ENCODE results near the gene ITIH5. TPM values are rescaled to one million over a fixed set of nuclear protein-coding genes. Genes with fewer than 3 reads are reported as not detected.

ITIH5 gene
- total RNA-seq, 1 donor from 2014 or later = not detected

DNA sequence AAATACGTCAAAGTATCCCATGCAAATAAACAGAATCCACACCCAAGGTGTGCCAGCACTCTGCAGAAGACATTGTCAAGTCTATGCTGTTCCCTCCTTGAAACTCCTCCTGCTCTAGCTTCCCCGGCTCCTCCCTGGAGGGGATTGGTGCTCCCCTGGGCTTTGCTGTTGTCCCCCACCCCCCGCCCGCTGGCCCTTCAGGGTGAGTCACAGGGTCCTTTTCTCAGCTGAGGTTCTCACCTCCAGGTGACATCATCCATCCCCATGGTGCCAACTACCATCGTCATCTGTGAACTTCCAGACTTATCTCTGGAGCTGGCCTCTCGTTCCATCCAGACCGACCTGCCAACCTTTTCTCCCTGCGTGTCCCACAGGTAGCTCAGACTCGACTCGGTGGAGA lies 77.0 kb downstream of the ITIH5 start:
- intact Hi-C loops (cut with micrococcal nuclease) = no loop called here

DNA sequence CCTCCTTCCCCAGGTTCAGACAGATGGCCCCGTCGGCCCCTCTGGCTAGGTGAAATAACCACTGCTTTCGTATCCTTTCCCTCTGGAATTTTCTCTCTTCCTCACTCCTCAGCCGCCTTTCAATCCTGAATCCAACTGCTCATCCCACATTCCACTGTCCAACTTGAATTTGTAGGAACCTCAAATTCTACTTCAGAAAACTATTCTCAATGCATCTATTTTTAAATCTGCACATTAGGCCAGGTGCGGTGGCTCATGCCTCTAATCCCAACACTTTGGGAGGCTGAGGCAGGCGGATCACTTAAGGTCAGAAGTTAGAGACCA lies 78.9 kb downstream of the ITIH5 start:
- intact Hi-C loops (cut with micrococcal nuclease) = no loop called here

DNA sequence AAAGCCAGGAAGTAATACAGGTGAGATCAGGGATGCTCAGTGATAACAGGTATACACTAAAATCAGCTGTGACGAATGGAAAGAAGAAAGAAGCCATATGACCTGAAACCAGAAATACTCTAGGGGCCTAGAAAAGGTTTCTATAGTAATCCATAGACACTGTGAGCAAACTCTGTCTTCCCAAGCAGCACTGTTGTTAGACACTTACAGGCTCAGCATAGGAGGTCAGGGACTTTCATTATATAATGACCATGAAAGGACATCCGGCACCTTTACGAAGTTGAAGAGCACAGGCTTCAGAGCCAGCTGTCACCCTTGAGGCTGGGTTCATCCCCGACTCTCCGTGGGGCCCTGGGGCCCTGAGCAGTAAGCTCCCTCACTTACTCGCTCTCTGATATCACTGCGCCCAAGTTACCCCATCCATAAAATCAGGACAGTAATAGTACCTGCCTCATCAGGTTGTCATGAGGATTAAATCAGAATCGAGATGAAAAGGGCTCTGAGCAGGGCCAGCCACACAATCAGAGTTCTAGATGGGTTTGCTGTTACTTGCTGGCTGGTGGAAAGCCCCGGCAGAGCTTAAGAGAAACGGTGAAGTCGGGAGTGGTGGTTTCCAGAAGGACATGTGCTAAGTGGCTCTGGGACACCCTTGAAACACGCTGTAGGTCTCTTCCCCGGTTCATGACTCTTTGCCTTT lies 79.5 kb downstream of the ITIH5 start:
- intact Hi-C loops (cut with micrococcal nuclease) = no loop called here

DNA sequence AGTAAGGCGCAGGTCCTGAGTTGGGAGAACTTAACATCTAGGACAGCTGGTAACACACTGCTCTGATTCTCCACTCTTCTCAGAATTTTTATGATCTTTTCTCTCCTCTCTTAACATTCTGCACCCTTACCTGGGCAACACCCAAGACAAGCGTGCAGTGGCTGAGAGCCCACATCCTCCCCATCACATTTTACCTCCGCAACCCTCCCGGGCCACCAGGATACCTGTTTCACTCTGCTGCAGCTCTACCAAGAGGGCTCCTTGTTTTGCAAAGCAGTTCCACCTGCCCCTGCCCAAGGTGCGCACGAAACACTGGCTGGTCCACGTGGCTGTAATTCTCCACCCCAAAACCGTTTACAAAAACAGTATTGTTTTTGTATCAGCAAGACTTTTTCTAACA lies 81.5 kb downstream of the ITIH5 start:
- intact Hi-C loops (cut with micrococcal nuclease) = no loop called here

DNA sequence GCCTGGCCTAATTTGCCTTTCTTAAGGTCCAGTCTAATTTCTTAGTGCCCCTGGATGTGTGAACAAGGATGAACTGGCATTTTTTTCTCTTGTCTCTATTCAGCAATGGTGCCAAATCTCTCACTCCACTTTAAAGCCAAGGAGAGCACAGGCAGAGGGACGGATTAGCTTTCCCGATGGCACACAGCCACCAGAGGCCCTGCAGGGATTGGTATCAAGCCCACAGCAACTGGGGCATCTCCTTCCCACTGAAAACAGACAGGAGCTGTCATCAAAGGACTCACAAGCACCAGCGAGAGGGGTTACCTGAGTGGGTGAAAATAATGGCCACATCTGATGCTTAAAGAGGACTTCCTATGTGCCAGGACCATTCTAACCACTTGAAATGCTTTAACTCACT lies 83.1 kb downstream of the ITIH5 start:
- intact Hi-C loops (cut with micrococcal nuclease) = no loop called here

DNA sequence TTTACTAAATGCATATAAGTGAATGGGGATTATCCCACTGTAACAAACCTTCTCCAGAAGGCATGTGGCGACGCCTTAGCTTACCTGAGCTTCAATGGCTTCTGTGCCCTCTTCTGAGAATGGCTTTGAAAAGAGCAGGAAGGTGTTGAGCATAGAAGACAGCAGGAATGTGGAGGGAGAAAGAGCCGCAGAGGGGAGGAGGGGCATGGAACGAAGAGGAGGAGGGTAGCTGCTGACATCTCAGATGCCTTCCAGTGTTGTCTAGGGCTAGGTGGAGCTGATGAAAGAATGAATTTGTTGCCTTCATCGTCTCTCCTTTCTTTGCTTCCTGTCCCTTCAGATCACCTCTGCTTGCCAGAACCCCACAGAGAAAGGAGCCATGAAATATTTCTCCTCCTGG lies 86.2 kb downstream of the ITIH5 start:
- intact Hi-C loops (cut with micrococcal nuclease) = loop anchor here (1.0 kb wide), 1 partner anchor 20 kb away; no protein-coding TSS in a partner anchor

DNA sequence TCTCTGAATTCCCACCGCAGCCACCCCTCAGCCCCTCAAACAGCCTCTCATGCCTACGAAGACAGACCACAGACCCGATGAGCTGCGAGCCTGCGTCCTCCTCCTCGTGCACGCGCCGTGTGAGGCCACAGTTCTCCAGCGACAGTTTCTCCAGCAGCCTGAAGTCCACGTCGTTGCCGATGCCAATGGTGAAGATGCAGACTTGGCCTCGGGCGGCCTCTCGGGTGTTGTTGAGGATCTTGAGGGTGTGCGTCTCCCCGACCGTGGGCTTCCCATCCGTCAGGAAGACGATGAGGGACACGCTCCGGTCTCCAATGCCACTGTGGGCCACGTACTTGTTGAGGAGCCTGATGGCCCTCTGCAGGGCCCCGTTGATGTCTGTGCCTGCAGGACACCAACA lies 87.1 kb downstream of the ITIH5 start:
- intact Hi-C loops (cut with micrococcal nuclease) = loop anchor here (1.0 kb wide), 1 partner anchor 21 kb away; no protein-coding TSS in a partner anchor

DNA sequence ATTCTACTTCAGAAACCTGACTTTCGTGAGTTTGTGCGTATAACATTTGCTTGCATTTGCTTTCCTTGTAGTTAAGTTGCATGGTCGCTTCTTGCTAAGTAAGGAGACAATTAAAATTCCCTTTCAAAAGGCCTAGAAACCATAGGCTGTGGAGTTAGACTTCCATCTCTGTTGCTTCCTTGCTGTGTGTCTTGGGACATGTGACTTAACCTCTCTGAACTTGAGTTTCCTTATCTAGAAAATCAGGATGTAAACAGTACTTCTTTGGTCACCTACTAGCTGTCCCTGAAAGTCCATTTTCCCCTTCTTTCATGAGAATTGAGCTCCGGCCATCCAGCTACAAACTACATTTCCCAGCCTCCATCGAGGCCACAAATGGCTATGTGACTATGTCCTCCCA lies 89.2 kb downstream of the ITIH5 start:
- intact Hi-C loops (cut with micrococcal nuclease) = no loop called here

DNA sequence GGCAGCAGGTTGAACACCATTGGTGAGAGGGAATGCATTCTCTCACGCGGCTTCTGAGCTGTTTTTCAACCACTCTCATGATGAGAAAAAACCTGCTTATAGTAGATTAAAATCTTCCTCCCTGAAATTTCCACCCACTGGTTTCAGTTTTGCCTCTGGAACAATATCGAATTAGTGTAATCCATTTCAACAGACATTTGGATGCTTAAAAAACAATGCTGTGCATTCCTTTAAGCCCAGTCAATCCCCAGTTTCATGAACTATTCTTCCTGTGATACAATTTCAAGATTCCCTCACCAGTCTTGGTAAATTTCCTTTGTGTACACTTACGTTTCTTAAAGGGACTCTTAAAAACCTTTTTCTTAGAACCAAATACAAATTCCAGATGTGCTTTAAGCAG lies 89.6 kb downstream of the ITIH5 start:
- intact Hi-C loops (cut with micrococcal nuclease) = no loop called here

DNA sequence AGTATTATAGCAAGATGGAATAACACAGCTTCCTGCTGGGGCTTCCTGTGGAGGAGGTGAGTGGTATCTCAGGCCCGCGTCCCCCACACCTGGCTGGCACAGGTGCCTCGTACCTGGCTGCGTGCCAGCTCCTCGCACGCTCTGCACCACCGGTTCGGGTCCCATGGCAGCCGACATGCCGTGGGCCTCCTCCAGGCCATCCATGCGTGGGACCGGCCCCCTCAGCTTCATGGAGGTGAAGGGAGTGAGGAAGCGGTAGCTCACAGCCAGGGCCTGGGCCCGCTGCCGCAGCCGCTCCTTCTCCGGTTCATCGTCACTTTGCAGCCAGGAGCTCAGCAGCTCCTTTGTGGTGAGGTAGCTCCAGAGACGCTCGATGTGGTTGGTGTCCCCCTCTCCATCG lies 90.4 kb downstream of the ITIH5 start:
- intact Hi-C loops (cut with micrococcal nuclease) = no loop called here

DNA sequence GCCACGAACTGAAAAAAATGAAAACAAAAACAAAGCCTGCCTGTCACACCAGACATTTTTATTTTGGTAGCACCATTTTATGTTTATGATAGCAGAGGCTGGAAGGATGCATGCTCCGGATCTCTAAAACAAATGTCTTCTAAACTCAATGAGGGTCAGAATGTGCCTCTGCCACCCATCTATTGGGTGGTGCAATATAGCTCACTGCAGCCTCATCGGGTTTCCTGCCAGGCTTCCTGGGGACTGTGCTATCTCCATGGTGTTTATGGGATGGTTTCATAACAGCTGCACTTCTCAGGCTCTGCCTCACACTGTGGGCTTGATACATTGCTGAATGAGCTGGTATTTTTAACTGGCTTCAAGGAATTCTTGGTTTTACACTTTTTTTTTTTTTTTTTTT lies 94.4 kb downstream of the ITIH5 start:
- intact Hi-C loops (cut with micrococcal nuclease) = no loop called here

DNA sequence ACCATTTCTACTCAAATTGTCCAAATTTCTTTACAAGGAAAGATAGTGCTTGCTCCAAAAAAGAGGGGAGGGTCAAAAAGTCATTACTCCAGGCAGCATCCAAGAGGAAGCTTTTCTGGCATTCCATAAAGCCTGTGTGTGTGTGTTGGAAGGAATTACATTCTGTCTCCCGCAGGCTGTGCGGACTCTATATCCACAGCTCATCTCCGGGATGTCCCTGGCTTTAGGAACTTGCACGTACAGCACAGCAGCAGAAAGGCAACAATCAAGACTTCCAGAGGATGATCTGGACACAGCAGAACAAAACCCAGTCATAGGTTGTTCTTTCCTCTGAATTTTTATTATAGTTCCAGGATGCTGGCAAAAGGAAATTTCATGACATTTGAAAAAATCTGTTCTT lies 94.8 kb downstream of the ITIH5 start:
- intact Hi-C loops (cut with micrococcal nuclease) = no loop called here

DNA sequence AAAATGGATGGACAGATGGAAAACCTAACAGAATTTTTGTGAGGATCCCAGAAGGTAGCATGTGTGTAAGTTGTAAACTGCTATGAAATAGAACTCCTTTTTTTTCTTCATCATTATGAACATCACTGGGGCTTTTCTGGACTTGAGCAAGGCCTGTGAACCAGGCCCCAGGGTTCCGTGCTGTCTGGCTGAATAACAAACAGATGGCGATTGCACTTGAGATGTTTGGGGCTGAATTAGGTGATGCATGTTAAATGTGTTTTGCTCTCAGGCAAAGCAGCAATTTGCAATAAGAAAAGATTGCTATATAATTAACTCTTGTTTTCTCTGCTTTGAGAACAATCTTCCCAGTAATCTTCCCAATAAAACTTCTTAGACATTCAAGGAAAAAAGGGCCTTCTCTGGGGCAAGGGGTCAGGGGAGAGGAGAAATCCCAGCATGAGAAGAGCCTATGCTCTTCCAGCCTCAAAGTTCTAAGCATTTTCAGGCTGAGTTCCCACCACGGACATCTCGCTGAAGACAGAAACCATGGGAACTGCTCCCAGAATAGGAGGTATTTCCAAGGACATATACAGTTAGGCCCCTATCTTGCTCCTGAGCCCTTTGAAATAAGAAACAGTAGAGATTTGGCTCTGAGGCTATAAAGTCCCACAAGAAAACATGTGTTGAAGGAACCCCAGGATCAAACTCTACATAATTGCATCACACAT lies 98.7 kb downstream of the ITIH5 start:
- intact Hi-C loops (cut with micrococcal nuclease) = no loop called here

DNA sequence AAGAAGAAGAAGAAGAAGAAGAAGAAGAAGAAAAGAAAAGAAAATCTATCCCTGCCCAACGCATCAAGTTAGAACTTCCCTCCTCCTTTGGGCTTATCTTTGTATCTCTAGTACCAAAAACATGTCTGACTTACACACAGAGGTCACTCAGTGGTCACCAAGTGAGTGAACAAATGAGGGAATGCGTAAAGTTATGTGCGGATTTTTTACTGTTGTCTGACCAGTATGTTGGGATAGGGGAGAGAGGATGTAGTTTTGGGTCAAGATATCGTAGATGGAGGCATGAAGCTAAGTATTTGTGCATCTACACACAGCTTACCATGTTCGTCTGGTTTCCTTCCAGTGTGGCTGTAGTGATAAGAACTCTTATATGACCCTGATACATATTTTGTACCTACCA lies 99.9 kb downstream of the ITIH5 start:
- intact Hi-C loops (cut with micrococcal nuclease) = no loop called here

DNA sequence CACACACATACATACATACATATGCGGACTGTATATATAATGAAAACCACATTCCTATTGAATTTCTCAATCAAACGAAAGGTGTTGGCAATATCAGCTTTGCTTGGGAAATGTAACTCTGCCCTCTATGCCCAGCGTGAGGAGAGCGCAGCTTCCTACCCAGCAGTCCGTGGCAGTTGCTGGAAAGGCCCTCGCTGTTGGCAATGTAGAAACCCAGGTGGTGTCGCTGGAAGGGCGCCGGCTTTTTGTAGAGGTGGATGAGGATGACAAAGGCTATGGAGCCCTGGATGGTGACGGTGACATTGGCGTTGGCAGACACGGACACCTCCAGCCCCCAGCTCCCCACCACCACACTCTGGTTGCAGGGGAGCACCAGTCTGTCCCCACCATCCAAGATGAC lies 100.9 kb downstream of the ITIH5 start:
- intact Hi-C loops (cut with micrococcal nuclease) = no loop called here

DNA sequence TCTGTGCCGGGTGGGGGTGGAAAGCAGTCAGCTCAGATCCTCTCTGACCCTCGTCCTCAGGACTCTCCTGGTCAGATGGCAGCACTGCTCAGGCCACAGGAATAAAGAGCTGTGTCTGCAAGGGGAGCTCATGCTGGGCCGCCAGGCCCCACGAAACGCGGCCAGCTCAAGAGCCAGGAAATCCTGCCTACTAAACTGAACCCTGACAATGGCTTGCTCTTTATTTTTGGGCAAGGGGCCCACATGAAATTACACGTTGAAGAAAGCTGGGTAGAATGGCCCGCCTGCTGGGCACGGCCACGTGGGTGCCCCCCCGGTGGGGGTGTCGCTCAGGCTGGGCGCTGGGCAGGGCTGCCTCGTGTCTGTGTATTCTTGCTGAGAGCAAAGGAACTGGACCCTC lies 103.0 kb downstream of the ITIH5 start:
- intact Hi-C loops (cut with micrococcal nuclease) = no loop called here

DNA sequence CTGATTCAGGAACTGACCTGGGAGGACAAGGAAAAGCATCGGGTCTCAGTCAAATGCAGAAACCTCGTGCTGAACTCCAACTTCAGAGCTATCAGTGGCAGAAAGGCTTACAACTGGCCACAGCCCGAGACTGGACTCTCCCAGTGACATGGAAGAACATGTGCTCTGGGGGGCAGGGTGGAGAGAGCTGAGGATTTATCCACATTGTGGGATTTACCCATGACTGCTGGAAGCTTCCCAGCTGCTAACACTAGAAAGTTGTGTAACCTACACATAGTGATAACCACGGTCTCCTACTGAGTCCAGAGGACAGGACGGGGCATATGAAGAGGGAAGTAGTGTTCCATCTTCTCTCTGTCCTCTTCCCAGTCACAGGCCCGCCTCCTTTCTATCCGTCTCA lies 103.4 kb downstream of the ITIH5 start:
- intact Hi-C loops (cut with micrococcal nuclease) = no loop called here

DNA sequence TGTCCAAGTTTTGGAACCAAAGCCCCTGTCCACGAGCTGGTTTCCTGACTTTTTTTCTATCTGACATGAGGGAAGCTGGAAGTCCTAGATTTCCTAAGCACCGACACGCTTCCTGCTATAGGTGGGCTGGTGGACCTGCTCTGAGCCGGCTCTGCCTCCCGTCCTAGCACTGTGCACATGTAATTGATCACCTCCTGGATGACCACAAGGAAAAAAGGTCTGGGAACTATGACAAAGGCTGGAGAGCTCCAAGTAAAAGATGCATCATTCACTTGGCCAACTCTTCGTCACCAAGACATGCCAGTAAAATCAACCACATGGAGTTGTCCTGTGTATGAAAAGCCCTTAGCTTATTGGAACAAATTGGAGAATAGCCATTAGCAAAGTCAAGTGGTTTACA lies 104.8 kb downstream of the ITIH5 start:
- intact Hi-C loops (cut with micrococcal nuclease) = no loop called here

DNA sequence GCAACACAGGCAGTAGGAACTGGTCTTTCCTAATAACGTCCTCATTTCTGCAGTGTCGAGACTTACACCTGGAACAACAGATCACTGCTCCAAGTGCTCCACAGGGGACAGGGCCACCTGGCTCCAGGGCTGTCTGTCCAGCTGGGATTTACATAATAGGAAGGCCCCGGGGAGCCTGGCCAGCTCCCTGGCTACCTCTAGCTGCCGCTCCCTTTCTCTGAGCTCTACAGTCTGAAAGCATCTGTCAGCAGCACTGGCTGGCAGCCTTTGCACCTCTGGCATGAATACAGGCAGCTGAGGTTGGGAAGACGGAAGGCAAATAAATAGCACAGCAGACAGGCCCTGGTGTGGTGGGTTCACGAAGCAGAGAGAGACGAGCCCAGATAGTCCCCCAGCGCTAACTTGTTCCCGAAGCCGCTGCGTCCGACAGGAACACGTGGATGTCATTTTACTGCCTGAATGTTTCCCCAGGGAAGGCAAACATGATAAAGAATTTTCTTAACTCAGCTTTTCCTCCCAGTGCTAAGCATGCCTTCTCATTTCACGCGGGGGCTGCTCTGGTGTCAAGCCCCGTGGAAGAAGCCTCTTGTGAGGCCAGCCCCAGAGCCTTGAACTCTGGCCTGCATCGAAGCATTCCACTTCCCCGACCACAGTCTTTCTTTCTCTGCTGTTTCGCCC lies 105.4 kb downstream of the ITIH5 start:
- intact Hi-C loops (cut with micrococcal nuclease) = no loop called here

DNA sequence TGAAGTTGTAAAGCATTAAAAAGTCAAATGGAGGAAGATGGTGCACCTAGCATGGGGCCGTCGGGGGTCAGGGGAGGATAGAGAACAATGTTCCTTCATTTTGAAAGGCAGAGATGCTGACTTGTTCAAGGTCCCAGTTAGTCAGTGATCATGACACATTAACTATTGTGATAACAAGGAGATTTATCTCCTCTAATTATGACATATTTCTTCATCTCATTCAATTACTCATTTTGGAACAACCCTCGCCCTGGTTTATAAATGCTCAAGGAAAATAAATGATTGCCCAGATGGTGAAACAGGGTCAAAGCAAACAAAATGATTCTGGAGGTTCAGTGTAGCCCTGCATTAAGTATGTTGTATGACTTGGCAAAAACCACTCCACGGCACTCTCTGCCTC lies 106.2 kb downstream of the ITIH5 start:
- intact Hi-C loops (cut with micrococcal nuclease) = no loop called here

DNA sequence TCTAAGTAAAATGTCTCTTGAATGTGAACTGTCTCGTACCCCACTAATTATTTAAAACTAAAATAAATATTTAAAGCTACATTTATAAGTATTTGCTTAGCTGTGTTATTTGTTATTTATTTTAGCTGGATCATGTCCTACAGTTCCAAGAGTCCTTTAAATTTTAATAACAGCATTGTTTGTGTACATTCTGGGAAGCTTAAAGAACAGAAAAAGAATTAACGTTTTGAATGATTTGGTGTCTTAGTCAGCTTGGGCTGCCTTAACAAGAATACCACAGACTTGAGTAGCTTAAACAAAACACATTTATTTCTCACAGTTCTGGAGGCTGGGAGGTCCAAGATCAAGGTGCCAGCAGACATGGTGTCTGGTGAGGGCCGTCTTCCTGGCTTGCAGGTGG lies 107.4 kb downstream of the ITIH5 start:
- intact Hi-C loops (cut with micrococcal nuclease) = no loop called here

DNA sequence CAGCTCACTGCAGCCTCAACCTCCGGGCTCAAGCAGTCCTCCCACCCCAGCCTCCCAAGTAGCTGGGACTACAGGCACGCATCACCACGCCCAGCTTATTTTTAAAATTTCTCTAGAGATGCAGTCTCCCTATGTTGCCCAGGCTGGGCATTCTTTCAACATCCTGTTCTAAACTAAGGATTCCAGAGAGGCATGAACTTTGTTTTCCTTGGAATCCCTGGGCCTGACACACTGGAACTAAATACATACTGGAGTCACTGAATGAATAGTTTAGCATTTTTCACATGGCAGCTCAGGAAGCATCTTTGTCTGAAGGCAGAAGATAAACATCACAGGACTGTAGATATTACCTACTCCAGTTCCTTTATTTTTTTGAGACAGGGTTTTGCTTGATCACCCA lies 108.7 kb downstream of the ITIH5 start:
- intact Hi-C loops (cut with micrococcal nuclease) = no loop called here

DNA sequence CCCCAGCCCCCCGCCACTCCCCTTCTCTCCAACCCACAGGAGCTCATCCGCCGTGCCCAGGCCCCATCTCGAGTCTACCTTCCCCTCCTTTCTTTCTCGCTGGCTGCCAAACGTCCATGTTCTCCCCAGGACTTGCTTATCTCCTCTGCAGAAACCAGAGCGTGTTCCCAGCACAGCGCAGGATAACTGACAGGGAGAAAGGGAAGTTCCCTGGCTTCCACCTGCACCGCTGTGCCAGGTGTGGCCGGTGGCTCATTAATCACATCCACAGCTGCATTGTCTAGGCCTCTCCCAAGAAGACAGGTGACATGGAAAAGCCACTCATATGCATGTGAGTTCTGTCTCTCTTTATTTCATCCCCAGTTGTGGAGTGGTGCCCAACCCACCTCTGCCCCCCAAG lies 113.2 kb downstream of the ITIH5 start:
- intact Hi-C loops (cut with micrococcal nuclease) = no loop called here
